Left lung (tissue), 10 donors: ENCODE results near the gene TBL1X. TPM values are rescaled to one million over a fixed set of nuclear protein-coding genes. Genes with fewer than 3 reads are reported as not detected.

Experiments
- ATAC-seq: fragments of 200-7000 bp; cut with Tn5 transposase; one replicate; pipeline ENCODE4 v1.9.1; 2020; ENCODE audit warnings: moderate library complexity
- DNase-seq, 4 donors: peaks; one replicate each; pipeline ENCODE4 v3.0.0-alpha.2; 2013 to 2020
- H3K27ac ChIP-seq, 2 donors: fragments of 200-600 bp; sonication (generic) in 1 of 2; one replicate each; pipeline versions ENCODE4 v1.5.0 to v1.8.0; 2020 to 2021
- H3K27me3 ChIP-seq, 2 donors: fragments of 200-600 bp; sonication (generic) in 1 of 2; one replicate each; pipeline versions ENCODE4 v1.5.0 to v1.8.0; 2020 to 2021
- H3K36me3 ChIP-seq, 2 donors: fragments of 200-600 bp; sonication (generic) in 1 of 2; one replicate each; pipeline versions ENCODE4 v1.5.0 to v1.8.0; 2020 to 2021
- H3K4me1 ChIP-seq, 2 donors: fragments of 200-600 bp; one replicate each; pipeline ENCODE4 v1.8.0; 2021
- H3K4me3 ChIP-seq, 2 donors: fragments of 200-600 bp; sonication (generic) in 1 of 2; one replicate each; pipeline versions ENCODE4 v1.5.0 to v1.8.0; 2020 to 2021; ENCODE audit warnings: mild to moderate bottlenecking in 1 of 2
- H3K9me3 ChIP-seq, 2 donors: fragments of 200-600 bp; sonication (generic) in 1 of 2; one replicate each; pipeline versions ENCODE4 v1.5.0 to v1.8.0; 2020 to 2021
- CTCF ChIP-seq, 2 donors: fragments of 200-600 bp; sonication (generic) in 1 of 2; IDR thresholded peaks; one replicate each; pipeline versions ENCODE4 v1.5.0 to v1.8.0; 2021; ENCODE audit warnings: antibody characterized with exemption in 2 of 2
- intact Hi-C, 2 donors: fragments of 100-400 bp; cut with DNase I; formaldehyde crosslinking; loops; one replicate each; pipeline versions ENCODE4 v1.11.2 to v1.14.2; 2022
- polyA plus RNA-seq, 6 donors: library from polyadenylated mRNA; unstranded; fragments of 120-200 nt; gene quantifications; one replicate each; pipeline ENCODE4 v1.2.1, GENCODE V29; 2013; ENCODE audit not compliant: insufficient read length in 6 of 6
- total RNA-seq, 2 donors: library from RNA; stranded (reverse); fragmentation: NEBNext Ultra II Directional; extraction: Animal tissue kit (Norgen Biotek cat#: 25700); gene quantifications; one replicate each; pipeline ENCODE4 v1.2.1, GENCODE V29; 2021
- donor health status: DM: no; HTN: yes; CAD: no.
- donor health status: DM: no; HTN: no; CAD: no.

TBL1X gene
- total and polyA plus RNA-seq, 8 donors, result 13.4 to 24.6 (median 21.6) TPM

- TF ChIP-seq CTCF (IDR thresholded peaks at IDR 0.05), result no peak
- intact Hi-C loops, result no loop called here
These were observed 51.2 kb downstream of the TBL1X start for GRCh38 chrX:9515973-9516538.

GRCh38 chrX:9516635-9517034 lies 51.8 kb downstream of the TBL1X start:
- Histone ChIP-seq H3K36me3 (no peaks in the 10 kb centered on the region), H3K27me3 (no peaks in the 10 kb centered on the region), H3K4me3 (no peak overlapping the region), H3K9me3 (no peaks in the 10 kb centered on the region), H3K27ac (no peak overlapping the region), H3K4me1 (peaks cover 0 to 6% of the 10 kb centered on the region in 2 donors)
- no peak for DNase-seq
- no peak for TF ChIP-seq CTCF (IDR thresholded peaks at IDR 0.05)
- ATAC-seq, result no peak
- intact Hi-C loops, result no loop called here

More at GRCh38 chrX:9515973-9516538, 51.2 kb downstream of the TBL1X start:
- Histone ChIP-seq H3K4me1 (peaks cover 0 to 6% of the 10 kb centered on the region in 2 donors), H3K4me3 (no peak overlapping the region), H3K36me3 (no peaks in the 10 kb centered on the region), H3K27me3 (no peaks in the 10 kb centered on the region), H3K27ac (no peak overlapping the region), H3K9me3 (no peaks in the 10 kb centered on the region)
- DNase-seq (no peak), ATAC-seq (no peak)

- H3K27me3 ChIP-seq, result no peaks in the 10 kb centered on the region
- H3K4me1 ChIP-seq, result peaks cover 0 to 6% of the 10 kb centered on the region in 2 donors
- H3K4me3 ChIP-seq, result no peak overlapping the region
- H3K27ac ChIP-seq, result no peak overlapping the region
- no peak for ATAC-seq
- DNase-seq, result no peak
- intact Hi-C loops, result no loop called here
- no peaks in the 10 kb centered on the region for H3K9me3 ChIP-seq
- no peak for TF ChIP-seq CTCF (IDR thresholded peaks at IDR 0.05)
- no peaks in the 10 kb centered on the region for H3K36me3 ChIP-seq
These were observed 53.2 kb downstream of the TBL1X start for GRCh38 chrX:9518051-9518450.

GRCh38 chrX:9518889-9519288 lies 54.0 kb downstream of the TBL1X start:
- DNase-seq (no peak), ATAC-seq (no peak)
- H3K4me3 ChIP-seq, result no peak overlapping the region
- peaks cover 0 to 6% of the 10 kb centered on the region in 2 donors for H3K4me1 ChIP-seq
- no peaks in the 10 kb centered on the region for H3K27me3 ChIP-seq
- no peak for TF ChIP-seq CTCF (IDR thresholded peaks at IDR 0.05)
- intact Hi-C loops, result no loop called here
- no peak overlapping the region for H3K27ac ChIP-seq
- no peaks in the 10 kb centered on the region for H3K36me3 ChIP-seq
- H3K9me3 ChIP-seq, result no peaks in the 10 kb centered on the region

- H3K9me3 ChIP-seq, result no peaks in the 10 kb centered on the region
These were observed 54.8 kb downstream of the TBL1X start for GRCh38 chrX:9519546-9520216.

More at GRCh38 chrX:9519546-9520216, 54.8 kb downstream of the TBL1X start:
- no peaks in the 10 kb centered on the region for H3K36me3 ChIP-seq
- peaks cover 0 to 6% of the 10 kb centered on the region in 2 donors for H3K4me1 ChIP-seq
- H3K4me3 ChIP-seq, result no peak overlapping the region
- intact Hi-C loops, result no loop called here
- ATAC-seq (no peak), DNase-seq (no peak)
- H3K27ac ChIP-seq, result no peak overlapping the region
- H3K27me3 ChIP-seq, result no peaks in the 10 kb centered on the region
- no peak for TF ChIP-seq CTCF (IDR thresholded peaks at IDR 0.05)
